Astrocyte of the spinal cord (primary cell): ENCODE measurements around the gene CACNA1C.

Experiments used
- DNase-seq: peaks from one replicate; pipeline ENCODE4 v3.0.0; 2011; ENCODE audit warnings: low read depth, low spot score
- H3K4me3 ChIP-seq: 2 replicates; pipeline ENCODE4 v1.5.1; 2011; ENCODE audit warnings: low read depth, mild to moderate bottlenecking, low read length, moderate library complexity
- CTCF ChIP-seq: IDR thresholded peaks from 2 replicates; pipeline ENCODE4 v1.5.1; 2012; ENCODE audit warnings: low read depth, mild to moderate bottlenecking, low read length, inconsistent platforms
- in situ Hi-C: cut with HindIII; loops from 2 replicates; pipeline ENCODE4 v1.10.0; 2017; ENCODE audit warnings: low sequenced_read_pairs

The CACNA1C gene

GRCh38 chr12:2413301-2413700 is 360.5 kb downstream of the CACNA1C start:
- no peak overlapping the region for H3K4me3 ChIP-seq
- DNase-seq: no peak
- no peak for TF ChIP-seq CTCF

GRCh38 chr12:2413999-2414792 is 361.4 kb downstream of the CACNA1C start:
- no peak for TF ChIP-seq CTCF
- H3K4me3 ChIP-seq: no peak overlapping the region
- no peak for DNase-seq
- in situ Hi-C loops: no loop called here

More at GRCh38 chr12:2413301-2413700, 360.5 kb downstream of the CACNA1C start:
- in situ Hi-C loops: no loop called here

GRCh38 chr12:2414810-2415567 is 362.2 kb downstream of the CACNA1C start:
- DNase-seq: no peak
- H3K4me3 ChIP-seq: no peak overlapping the region
- no peak for TF ChIP-seq CTCF
- in situ Hi-C loops: no loop called here

- no peak for TF ChIP-seq CTCF
- H3K4me3 ChIP-seq: no peak overlapping the region
- in situ Hi-C loops: no loop called here
- no peak for DNase-seq
Observed at GRCh38 chr12:2415568-2415944, 362.8 kb downstream of the CACNA1C start.

GRCh38 chr12:2416158-2416557 is 363.4 kb downstream of the CACNA1C start:
- in situ Hi-C loops: no loop called here
- no peak for TF ChIP-seq CTCF
- DNase-seq: no peak
- no peak overlapping the region for H3K4me3 ChIP-seq

- in situ Hi-C loops: no loop called here
- DNase-seq: no peak
- no peak overlapping the region for H3K4me3 ChIP-seq
- no peak for TF ChIP-seq CTCF
Observed at GRCh38 chr12:2417481-2418160, 364.8 kb downstream of the CACNA1C start.
